Spleen (tissue), 7 donors: ENCODE results near the gene TAF1L.

Experiments
- POLR2A ChIP-seq, 3 donors: fragments of 450-650 bp; IDR thresholded peaks; one replicate each; pipeline ENCODE4 v1.5.1; 2017; ENCODE audit warnings: antibody characterized with exemption in 3 of 3, mild to moderate bottlenecking in 1 of 3
- POLR2AphosphoS5 ChIP-seq, 3 donors: sonication (generic); formaldehyde crosslinking; IDR thresholded peaks; one replicate each; pipeline ENCODE4 v1.5.1; 2017; ENCODE audit warnings: antibody characterized with exemption in 3 of 3
- TF ChIP-seq, protein P1 (sequence below), 11 experiments: fragments of 200-600 bp in 7 of 11; fragments of 450-650 bp in 4 of 11; sonication (generic) in 4 of 11; IDR thresholded peaks in 8 of 11; conservative IDR thresholded peaks in 3 of 11; 1 replicate in 7 of 11; 2 replicates in 4 of 11; pipeline versions ENCODE4 v1.4.0 to v1.8.0; 2016 to 2021; ENCODE audit warnings: antibody characterized with exemption in 11 of 11, inconsistent platforms in 4 of 11, mild to moderate bottlenecking in 1 of 11
- donor health status: DM: no; HTN: no; CAD: no; lungs with moderate emphysema.
- donor health status: DM: no; HTN: no; CAD: no.
- donor health status: DM: no; HTN: no; CAD: no.

DNA sequence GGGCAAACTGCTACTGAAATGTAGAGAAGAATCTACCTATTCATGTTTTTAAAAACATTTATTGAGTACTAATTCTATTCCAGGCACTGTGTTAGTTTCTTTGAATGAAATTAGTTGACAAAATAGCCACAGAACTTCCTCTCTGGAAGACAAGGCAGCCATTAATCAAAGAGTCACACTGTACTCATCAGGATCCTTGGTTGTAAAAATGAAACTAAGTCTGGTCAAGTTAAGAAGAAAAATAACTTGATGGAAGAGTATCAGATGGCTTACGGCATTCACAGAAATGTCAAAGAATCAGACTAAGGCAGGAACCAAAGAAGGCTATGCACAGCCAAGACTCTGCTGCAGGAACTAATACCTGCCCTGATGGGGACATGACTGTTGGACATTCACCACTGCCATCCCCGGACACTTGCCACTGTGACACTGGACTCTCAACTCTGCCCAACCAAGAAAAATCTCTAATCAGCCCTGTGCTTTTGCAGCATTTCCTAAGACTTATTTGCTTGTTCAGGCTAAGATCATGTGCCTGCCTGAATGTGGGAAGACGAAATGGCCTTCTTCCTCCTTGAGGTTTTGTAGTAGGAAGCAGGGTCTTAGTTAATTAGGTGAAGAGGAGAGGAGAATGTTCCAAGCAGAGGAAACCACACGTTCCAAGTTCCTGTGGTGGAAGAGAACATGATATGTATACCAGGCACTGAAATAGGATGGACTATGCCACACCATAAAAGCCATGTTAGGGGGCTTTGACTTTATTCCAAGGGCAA is 39.2 kb downstream of the TAF1L start:
- TF ChIP-seq, protein P1, sequence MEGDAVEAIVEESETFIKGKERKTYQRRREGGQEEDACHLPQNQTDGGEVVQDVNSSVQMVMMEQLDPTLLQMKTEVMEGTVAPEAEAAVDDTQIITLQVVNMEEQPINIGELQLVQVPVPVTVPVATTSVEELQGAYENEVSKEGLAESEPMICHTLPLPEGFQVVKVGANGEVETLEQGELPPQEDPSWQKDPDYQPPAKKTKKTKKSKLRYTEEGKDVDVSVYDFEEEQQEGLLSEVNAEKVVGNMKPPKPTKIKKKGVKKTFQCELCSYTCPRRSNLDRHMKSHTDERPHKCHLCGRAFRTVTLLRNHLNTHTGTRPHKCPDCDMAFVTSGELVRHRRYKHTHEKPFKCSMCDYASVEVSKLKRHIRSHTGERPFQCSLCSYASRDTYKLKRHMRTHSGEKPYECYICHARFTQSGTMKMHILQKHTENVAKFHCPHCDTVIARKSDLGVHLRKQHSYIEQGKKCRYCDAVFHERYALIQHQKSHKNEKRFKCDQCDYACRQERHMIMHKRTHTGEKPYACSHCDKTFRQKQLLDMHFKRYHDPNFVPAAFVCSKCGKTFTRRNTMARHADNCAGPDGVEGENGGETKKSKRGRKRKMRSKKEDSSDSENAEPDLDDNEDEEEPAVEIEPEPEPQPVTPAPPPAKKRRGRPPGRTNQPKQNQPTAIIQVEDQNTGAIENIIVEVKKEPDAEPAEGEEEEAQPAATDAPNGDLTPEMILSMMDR (IDR thresholded peaks at IDR 0.05 in 8 of 11, conservative IDR thresholded peaks at IDR 0.05 in 3 of 11): no peak
- no peak for TF ChIP-seq POLR2AphosphoS5 (IDR thresholded peaks at IDR 0.05)
- no peak for TF ChIP-seq POLR2A (IDR thresholded peaks at IDR 0.05)
